ENCODE measurements around the gene TMEM108.

TMEM108 gene

GRCh38 chr3:133054586-133054985 is 16.4 kb downstream of the TMEM108 start:
- DNase-seq (ENCODE audit: low read depth in 3 of 3, low spot score in 1 of 3) = no peak

DNA sequence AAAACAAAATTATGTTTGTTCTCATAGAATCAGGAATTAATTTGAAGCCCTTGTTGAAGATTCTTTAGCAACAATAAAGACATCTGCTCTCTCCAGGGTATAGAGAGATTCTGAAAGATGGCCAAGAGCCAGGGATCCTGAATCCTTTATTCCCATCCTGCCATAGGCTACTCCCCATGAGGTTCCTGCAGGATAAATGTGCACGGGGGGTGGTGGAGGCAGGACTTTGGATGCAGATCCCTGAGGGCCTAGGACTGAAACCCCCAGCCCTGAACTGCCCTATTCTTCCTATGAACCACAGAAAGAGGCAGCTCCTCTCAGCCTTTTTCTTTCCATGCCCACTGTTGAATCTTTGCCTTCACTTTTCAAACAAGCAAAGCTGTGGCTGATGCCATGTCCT is 17.1 kb downstream of the TMEM108 start:
- DNase-seq (ENCODE audit: low read depth in 3 of 3, low spot score in 1 of 3) = no peak

DNA sequence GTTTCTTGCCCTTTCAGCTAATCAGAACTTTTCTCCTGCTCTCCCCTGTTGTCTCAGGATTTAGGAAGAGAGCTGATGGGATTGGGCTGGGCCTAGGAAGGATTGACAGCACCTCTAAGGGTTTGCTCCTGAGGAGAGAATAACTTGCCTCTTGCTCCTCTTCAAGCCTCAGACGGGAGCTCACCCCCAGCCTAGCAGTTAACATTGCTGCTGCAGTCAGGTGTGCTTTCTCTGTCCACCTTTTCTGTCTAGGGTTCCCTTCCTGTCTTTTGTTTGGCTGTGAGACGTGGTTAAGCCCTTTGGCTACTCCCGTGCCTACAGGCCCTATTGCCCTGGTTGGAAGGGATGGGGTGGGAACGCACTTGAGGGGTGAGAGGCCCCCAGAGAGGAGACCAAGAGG is 20.1 kb downstream of the TMEM108 start:
- no peak for DNase-seq (ENCODE audit: low read depth in 3 of 3, low spot score in 1 of 3)

DNA sequence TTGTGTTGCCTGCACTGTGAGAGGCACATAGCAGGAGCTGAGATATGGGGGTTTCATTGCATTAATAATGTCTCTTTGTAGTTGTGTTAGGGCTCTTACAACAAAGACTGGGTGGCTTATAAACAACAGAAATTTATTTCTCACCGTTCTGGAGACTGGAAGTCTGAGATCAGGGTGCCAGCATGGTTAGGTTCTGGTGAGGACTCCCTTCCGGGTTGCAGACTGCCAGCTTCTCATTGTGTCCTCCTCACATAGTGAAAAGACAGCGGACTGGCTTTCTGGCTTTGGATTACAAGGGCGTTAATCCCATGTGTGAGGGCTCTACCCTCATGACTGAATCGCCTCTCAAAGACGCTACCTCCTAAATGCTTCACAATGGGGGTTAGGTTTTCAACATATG is 20.6 kb downstream of the TMEM108 start:
- no peak for DNase-seq (ENCODE audit: low read depth in 3 of 3, low spot score in 1 of 3)

GRCh38 chr3:133065193-133065961 is 27.2 kb downstream of the TMEM108 start:
- DNase-seq (ENCODE audit: low read depth in 3 of 3, low spot score in 1 of 3) = no peak

DNA sequence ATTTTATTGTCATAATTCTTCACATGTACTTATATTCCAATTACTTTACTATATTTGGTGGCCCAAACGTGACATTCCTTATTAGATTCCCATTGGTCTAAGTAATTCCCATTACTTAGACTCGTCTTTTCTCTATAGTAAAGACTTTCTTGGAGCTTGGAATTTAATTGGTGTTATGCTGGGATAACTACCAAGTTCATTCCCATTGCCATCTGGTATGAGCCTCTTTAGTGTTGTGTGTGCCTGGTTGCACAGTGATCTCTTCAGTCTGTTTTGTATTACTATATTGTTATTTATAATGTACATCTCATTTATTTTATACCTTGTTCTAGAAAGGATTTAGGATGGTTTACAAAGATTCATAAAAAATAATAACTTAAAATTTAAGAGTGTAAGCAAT is 27.8 kb downstream of the TMEM108 start:
- DNase-seq (ENCODE audit: low read depth in 3 of 3, low spot score in 1 of 3) = no peak

DNA sequence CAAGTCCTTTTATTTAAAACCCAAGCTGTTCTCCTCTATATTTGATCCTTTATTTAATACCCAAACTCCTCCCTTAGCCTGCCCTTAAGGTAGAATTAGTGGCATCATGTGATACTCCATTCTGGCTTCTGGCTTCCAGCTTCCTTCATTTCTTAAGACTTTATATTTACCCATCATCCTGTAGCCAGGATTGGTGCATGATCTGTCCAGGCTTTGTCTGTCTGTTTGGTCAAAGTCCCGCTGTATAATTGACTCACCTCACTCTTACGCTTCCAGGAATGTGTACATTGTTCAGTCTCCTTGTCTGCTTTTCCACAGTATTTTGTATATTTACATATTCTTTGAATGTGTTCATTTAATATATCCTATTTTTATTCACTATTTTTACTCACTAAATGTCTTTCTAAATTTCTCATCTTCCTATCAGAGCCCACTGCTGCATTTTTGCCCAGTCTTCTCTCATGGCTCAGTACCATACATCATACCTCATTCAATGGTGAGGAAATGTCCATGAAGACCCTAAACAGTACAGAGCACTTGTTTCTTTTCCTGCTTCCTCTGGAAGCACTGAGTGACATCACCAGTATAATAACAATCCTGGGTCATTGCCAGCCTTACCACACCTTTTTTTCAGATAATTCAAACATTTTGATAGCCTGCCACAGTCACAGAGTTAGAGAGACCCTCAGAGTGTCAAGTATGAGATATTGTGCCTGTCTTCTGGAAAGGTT is 31.5 kb downstream of the TMEM108 start:
- DNase-seq (ENCODE audit: low read depth in 3 of 3, low spot score in 1 of 3) = no peak

GRCh38 chr3:133074977-133075376 is 36.8 kb downstream of the TMEM108 start:
- no peak for DNase-seq (ENCODE audit: low read depth in 3 of 3, low spot score in 1 of 3)

- no peak for DNase-seq (ENCODE audit: low read depth in 3 of 3, low spot score in 1 of 3)
These were observed 39.5 kb downstream of the TMEM108 start for GRCh38 chr3:133077688-133078087.

DNA sequence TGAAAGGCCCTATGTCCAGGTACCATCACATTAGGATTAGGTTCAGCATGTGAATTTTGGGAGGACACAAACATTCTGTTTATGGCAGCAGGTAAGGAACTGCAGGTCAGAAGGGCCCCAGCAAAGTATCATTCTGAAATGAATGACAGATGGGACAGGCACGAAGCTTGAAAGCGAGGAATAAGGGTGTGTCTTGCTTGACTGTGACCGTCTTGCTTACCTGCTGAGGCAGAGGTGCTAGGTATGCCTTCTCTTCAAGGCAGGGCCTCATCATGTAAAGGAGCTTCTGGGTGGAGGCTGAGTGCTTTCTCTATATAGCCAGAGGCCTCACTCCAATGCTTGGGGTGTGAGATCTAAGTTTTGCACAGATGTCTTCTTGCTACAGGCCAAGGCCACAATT is 41.4 kb downstream of the TMEM108 start:
- DNase-seq (ENCODE audit: low read depth in 3 of 3, low spot score in 1 of 3) = no peak

DNA sequence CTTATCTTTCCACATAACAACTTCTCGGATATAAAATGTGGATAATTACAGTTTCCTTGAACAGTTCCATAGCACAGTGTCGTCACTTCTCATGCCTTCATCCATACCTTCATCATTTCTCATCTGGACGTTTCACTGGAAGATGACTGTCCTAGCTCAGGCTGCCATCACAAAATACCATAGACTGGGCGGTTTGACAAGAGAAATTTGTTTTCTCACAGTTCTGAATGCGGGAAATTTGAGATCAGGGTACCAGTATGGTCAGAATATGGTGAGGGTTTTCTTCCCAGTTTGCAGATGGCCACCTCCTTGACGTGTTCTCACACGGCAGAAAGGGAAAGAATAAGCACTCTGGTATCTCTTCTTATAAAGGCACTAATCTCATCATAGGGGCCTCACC is 42.8 kb downstream of the TMEM108 start:
- no peak for DNase-seq (ENCODE audit: low read depth in 3 of 3, low spot score in 1 of 3)

- DNase-seq (ENCODE audit: low read depth in 3 of 3, low spot score in 1 of 3) = no peak
These were observed 45.2 kb downstream of the TMEM108 start for GRCh38 chr3:133083395-133083794.

DNA sequence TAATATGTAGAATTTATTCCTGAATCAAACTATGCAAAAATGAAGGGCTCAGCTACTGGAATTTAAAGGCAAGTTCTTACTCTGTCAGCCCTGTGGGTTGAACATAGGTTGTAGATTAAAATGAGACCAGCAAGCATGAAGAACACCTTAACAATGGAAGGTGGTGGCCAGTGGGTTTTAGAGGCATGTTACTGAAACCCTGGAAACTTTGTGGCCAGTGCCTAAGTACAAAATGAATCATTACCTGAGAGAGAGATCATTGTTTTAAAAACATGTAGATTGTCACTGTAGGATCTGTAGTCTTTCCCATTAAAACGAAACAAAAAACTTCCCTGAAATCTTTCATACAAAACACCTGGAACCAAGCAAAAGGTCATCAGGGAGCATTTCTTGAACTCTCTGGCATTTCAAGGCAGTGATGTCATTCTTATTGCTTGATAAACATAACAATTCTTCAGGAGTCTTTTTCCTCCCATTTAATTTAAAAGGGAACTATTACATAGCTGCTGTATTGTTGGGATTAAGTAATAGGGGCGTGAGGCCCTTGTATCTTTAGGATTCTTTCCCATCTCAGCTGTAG is 51.8 kb downstream of the TMEM108 start:
- DNase-seq (ENCODE audit: low read depth in 3 of 3, low spot score in 1 of 3) = no peak

GRCh38 chr3:133092681-133093080 is 54.5 kb downstream of the TMEM108 start:
- no peak for DNase-seq (ENCODE audit: low read depth in 3 of 3, low spot score in 1 of 3)

GRCh38 chr3:133093366-133093765 is 55.2 kb downstream of the TMEM108 start:
- DNase-seq (ENCODE audit: low read depth in 3 of 3, low spot score in 1 of 3) = no peak

DNA sequence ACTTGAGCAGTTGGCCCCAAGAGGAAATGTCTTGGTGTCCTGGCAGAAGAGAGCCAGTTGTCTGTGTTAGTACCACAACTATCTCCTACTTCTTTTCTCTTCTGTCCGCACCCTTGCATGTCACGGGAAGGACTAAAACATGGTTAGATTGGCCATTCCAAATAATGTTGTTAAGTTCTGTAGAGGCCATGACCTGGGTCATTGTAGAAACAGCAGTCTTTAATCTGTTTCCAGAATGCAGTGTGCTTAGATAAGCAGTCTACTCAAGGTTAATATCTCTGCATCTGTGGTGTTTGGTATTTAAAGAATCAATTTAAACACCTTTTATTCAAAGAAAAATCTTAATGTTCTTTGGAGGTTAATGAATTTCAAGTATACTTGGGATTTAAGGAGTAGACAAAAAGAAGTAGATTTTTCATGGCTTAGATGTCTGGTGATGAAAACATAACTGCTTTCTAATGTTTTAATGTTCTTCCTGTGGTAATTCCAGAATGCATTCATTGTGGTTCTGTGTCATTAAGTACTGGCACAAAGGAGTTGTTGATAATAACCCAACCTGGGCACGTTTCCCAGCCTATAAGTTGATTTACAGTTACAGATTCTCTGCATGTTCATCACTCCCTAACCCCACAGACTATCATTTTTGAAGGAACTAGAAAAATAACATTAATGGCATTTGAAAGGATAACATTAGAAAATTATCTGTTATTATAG is 58.9 kb downstream of the TMEM108 start:
- no peak for DNase-seq (ENCODE audit: low read depth in 3 of 3, low spot score in 1 of 3)

DNA sequence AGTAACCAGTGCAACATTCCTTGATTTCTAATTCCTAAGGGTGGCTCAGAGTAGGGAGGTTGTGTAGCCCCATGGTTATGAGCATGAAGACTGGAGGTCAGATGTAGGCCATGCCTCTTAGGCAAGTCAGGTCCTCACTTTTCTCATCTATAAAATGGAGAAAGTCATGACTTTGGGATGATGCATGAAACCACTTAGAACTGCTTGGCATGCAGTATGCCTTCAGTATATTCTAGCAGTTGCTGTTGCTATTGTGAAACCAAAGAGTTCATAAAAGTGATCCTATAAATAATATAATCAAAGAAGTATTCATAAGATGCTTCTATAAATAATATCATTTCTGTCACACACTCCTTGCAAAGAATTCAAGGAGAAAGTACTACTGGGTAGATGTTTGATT is 65.5 kb downstream of the TMEM108 start:
- DNase-seq (ENCODE audit: low read depth in 3 of 3, low spot score in 1 of 3) = no peak

DNA sequence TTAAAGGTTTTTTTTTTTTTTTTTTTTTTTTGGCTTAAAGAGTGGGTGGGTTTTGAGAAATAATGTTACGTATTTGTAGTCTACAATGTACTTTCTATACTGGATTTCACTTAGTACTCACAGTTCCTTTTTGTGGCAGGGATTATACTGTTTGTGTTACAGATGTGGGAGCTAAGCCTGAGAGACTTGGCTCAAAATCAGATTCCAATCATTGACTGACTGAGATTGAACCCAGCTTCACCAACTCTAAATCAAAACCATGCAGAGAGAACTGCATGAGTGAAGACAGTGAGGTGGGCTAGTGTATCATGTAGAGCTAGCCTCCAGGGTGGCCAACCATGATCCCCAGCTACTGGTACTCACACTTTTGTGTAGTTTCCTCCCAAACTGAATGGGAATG is 68.0 kb downstream of the TMEM108 start:
- DNase-seq (ENCODE audit: low read depth in 3 of 3, low spot score in 1 of 3) = no peak

GRCh38 chr3:133112666-133113065 is 74.5 kb downstream of the TMEM108 start:
- DNase-seq (ENCODE audit: low read depth in 3 of 3, low spot score in 1 of 3) = no peak

- DNase-seq (ENCODE audit: low read depth in 3 of 3, low spot score in 1 of 3) = no peak
These were observed 75.3 kb downstream of the TMEM108 start for GRCh38 chr3:133113526-133113925.

DNA sequence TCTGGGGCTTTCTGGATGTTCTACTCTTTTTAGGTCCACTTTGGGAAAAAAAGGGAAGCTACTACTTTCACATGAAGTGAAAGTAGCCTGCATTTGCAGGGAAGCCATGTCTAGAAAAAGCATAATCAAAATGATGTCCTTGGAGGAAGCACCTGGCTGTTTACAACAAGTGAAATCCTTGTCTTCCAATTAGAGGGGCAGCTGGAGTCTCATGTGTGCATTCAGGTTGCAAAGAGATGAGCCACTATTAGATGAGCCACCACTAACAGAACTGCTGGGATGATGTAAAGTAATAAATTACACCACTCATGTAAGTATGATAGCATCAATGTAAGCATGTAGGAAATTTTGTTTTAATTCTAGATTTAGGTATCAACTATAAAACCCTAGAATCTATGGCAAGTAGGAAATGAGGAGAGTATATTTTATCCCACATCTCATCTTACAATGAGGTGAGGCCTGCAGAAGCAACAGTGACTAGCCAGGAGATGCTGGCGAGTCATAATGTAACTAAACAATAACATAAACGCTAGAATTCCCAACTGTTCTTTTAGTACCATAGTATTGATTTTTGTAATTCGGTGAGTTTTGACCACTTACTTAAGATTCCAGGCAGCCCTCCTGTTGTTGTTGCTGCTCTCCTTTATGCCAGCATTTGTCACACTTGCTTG is 75.9 kb downstream of the TMEM108 start:
- DNase-seq (ENCODE audit: low read depth in 3 of 3, low spot score in 1 of 3) = no peak
